Measurements from ENCODE around the gene TNS3. TPM values are rescaled to one million over a fixed set of nuclear protein-coding genes. Genes with fewer than 3 reads are reported as not detected.
"Not testable (repeated sequence)": the region's sequence is repeated elsewhere in the genome, so short reads cannot be mapped to it uniquely, and the experiment has no call there.

Gene TNS3
- total RNA-seq, 1 experiment from 2014 or later = 27.6 TPM

DNA sequence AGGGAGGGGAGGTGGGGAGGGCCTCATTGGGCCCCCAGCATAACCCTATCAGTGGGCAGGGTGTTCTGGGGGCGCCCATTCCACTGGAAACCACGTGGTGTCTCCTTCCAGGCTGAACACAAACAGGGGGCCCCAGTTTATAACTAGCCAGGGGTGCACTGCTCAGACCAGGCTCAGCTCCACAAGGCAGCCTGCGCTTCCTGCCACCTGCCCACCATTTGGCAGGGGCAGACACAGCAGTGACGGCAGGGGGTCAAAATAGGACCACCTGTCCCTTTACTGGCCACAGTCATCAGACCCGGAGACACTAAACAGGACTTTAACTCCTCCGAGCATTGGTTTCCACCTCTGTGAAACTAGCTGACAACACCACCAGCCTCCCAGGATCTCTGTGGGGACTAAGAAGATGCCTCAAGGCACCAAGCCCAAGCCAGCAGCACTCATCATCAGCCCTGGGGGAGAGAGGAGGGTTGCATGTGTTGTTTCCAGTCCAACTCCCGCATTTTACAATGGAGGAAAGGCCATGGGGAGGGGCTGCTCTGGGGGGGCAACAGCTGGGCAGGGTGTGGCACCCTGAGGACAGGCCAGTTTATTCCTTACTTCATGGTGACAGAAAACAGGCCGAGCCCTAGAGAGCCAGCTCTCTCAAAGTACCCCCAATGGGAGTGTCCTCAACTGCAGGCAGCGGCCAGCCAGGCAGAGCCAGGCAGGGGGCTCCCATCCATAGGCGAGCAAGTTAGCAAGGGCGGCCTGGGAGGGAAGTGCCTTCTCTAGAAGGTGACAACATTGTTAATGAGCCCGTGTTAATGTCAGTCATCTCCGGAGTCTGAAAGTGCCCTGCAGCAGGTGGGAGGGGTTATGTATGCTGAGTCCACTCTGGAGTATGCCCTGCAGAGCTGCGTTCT lies 127.6 kb downstream of the TNS3 start:
- no peak for DNase-seq
- H3K27me3 ChIP-seq = no peaks in the 10 kb centered on the region

GRCh38 chr7:47453093-47454061 lies 128.5 kb downstream of the TNS3 start:
- Histone ChIP-seq H3K9me3 (no peaks in the 10 kb centered on the region), H3K36me3 (no peaks in the 10 kb centered on the region), H3K4me3 (no peak overlapping the region), H3K27me3 (no peaks in the 10 kb centered on the region)
- peak; percentile 72 for DNase-seq

More for the DNA sequence above, 127.6 kb downstream of the TNS3 start:
- Histone ChIP-seq H3K36me3 (no peaks in the 10 kb centered on the region), H3K9me3 (no peaks in the 10 kb centered on the region), H3K4me3 (no peak overlapping the region)

DNA sequence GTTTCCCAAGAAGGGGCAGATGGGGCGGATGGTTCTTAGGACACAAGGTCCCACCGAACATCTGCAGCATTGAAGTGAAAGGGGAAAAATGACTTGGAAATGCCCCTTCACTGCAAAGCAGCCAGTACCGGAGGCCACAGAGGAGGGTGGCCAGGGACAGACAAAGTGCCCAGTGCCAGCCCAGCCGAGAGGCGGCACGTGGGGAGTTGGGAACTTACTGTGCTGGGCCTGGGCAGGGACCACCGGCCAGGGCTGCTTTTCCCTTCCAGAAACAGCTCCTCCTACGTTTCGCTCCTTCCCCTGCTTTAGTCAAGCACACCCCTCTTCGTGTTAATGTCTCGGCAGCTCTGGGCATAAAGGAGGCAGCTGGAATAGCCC lies 129.2 kb downstream of the TNS3 start:
- no peak for DNase-seq
- no peaks in the 10 kb centered on the region for H3K36me3 ChIP-seq
- no peaks in the 10 kb centered on the region for H3K9me3 ChIP-seq
- H3K27me3 ChIP-seq = no peaks in the 10 kb centered on the region
- no peak overlapping the region for H3K4me3 ChIP-seq

GRCh38 chr7:47452295-47452694 lies 129.6 kb downstream of the TNS3 start:
- H3K36me3 ChIP-seq = no peaks in the 10 kb centered on the region
- DNase-seq = no peak
- no peaks in the 10 kb centered on the region for H3K9me3 ChIP-seq
- H3K4me3 ChIP-seq = no peak overlapping the region
- H3K27me3 ChIP-seq = no peaks in the 10 kb centered on the region

GRCh38 chr7:47451851-47452205 lies 130.1 kb downstream of the TNS3 start:
- Histone ChIP-seq H3K36me3 (no peaks in the 10 kb centered on the region), H3K27me3 (no peaks in the 10 kb centered on the region), H3K4me3 (no peak overlapping the region), H3K9me3 (no peaks in the 10 kb centered on the region)
- peak; percentile 62 for DNase-seq

DNA sequence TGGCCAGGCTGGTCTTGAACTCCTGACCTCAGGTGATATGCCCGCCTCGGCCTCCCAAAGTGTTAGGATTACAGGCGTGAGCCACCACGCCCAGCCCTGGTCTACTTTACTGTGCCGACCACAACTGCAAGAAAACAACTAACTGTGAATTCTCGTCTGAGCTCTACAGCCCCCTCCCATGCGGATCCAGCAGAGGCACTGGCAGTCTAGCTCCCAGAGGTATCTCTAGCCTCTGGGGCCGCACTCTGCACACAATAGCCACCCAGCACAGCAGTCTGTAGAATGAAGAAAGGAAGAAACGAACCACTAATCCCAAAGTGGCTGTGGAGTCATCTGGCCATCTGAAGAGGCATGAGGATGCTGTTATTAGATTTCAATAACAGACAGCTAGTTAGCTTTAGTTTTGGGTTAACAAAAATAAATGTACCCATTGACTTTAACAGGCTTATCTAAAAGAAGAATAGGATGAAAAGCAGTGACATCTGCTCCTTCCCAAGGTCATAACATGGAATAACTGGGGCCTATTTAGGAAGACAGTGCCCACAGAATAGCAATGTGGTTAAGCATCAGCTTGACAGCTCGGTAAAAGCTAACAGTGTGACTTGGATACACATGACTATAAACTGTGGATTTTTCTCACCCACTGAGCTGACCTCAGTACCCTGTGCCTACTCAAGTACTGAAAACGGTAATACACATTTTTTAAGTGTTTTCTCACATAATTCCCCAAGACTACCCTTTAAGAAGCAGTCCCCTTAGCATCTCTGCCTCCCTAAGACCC lies 131.9 kb downstream of the TNS3 start:
- no peak for DNase-seq
- Histone ChIP-seq H3K36me3 (no peaks in the 10 kb centered on the region), H3K27me3 (no peaks in the 10 kb centered on the region), H3K4me3 (no peak overlapping the region), H3K9me3 (no peaks in the 10 kb centered on the region)

DNA sequence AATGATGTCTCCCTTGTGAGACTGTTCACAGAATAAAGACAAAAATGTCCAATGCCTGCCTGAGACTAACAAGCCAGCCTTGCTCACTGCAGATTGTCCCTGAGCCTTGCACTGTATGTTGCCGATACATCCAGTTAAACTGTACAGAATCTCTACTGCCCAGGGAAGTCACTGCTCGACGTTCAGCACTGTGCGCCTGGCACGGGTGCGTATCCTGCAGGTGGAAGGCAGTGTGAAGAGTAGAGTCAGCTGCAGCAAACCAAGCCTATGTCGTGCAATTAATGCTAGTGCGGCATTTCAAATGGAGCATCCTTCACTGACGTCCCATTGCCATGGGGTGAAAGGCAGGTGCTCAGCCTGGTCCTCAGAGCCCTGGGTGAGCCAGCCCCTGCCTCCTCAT lies 132.9 kb downstream of the TNS3 start:
- Histone ChIP-seq H3K27me3 (no peaks in the 10 kb centered on the region), H3K4me3 (no peak overlapping the region), H3K36me3 (no peaks in the 10 kb centered on the region), H3K9me3 (no peaks in the 10 kb centered on the region)
- DNase-seq = no peak

DNA sequence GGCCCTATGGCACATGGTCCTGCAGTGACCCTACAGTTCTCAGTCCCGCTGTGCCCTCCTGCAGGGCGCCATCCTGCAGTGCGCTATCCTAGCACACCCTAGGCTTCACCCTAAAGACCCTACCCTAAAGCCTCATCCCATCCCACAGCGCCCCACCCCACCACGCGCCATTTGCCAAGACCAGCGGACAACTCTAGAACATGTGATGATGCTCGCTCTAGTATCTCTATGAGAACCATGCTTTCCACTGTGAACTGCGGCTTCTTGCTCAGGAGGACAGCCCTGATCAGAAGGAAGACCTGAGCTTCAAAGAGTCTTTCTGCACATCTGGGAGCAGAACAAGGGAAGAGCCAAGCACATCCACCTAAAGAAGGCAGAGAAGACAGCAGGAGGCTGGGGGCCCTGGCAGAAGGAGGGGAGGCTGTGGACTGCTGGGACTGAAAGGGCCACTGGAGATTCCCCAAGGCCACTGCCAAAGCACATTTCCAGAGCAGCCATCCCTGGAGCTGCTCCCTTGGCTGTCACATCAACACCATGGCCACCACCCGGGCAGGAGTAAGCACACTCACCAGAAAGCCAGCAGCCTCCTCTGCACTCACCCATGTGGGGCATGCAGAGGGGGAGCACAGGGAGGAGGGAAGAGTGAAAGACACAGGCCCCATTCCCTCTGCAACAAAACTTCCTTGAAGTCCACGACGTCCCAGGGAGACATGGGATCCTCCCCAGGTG lies 134.1 kb downstream of the TNS3 start:
- H3K9me3 ChIP-seq = no peaks in the 10 kb centered on the region
- H3K4me3 ChIP-seq = no peak overlapping the region
- no peaks in the 10 kb centered on the region for H3K27me3 ChIP-seq
- no peak for DNase-seq
- H3K36me3 ChIP-seq = no peaks in the 10 kb centered on the region

DNA sequence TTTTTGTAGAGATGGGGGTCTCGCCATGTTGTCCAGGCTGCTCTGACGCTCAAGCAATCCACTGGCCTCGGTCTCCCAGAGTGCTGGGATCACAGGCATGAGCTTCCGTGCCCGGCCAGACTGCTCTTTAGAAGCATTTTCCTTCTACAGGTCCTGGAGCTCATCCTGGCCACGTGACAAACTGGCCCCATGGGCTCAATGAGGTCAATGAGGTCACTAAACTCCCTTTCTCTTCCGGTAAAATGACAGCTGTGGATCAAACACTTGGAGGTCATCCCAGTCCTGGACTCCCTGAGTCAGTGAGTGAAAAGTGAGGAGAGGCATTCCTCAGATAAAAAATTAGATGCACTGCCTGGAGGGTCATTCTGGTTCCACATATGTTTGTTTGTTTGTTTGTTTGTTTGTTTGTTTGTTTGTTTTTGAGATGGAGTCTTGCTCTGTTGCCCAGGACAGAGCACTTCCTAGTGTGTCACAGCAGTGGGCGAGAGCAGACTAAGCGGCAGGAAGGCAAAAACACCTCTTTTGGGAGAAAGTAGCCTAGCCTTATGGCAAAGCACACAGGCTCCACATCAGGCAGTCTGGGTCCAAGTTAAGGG lies 134.9 kb downstream of the TNS3 start:
- H3K9me3 ChIP-seq = no peaks in the 10 kb centered on the region
- no peak overlapping the region for H3K4me3 ChIP-seq
- no peaks in the 10 kb centered on the region for H3K27me3 ChIP-seq
- DNase-seq = no peak
- no peaks in the 10 kb centered on the region for H3K36me3 ChIP-seq

DNA sequence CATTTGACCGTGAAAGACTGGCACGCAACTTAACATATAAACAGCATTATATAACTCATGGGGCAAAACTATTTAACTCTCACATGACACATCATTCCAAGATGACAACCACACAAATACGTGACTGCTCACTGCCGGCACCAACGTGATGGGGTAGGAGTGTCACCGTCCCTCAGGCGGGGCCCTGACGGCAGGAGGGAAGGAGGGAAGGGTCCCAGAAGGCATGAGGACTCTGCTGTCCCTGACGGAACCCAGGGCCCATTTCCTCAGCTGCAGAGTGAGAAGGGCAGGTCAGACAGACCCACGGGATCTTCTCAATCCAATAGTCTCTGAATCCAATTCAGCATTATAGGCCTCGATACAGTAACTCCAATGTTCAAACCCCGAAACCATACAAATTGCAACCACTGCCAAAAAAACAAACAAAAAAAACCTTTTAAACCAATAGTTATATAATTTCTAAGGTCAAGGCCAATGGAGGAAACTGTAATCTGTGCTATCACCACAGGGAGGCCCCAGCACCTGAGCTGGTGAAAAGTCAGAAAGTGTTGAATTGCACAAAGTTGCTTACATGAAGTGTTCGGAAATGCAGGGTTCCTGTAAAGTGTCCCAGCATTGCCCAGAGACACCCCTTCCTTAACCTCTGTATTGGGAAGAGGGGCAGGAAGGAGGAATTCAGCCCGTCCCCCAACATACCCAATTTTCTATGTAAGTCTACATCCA lies 137.4 kb downstream of the TNS3 start:
- no peak for DNase-seq
- no peak overlapping the region for H3K4me3 ChIP-seq
- H3K36me3 ChIP-seq = no peaks in the 10 kb centered on the region
- no peaks in the 10 kb centered on the region for H3K9me3 ChIP-seq
- H3K27me3 ChIP-seq = no peaks in the 10 kb centered on the region

DNA sequence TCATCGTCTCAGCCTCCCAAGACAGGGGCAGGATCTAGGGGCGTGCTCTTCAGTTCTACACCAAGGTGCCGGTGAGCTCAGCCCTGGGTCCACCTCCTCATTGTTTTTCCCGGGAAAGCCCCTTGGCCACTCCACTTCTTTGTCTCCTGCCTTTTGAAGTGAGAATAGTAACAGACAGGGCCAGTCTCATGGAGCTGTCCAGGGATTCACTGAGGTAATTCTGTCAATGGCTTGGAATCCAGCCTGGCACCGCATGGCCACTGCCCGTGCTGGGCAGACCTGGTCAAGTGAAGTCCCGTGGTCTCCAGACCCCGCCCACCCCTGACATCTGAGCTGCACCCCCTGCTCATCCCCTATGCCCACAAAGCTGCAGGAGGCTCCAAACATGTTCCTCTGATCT lies 138.9 kb downstream of the TNS3 start:
- H3K9me3 ChIP-seq = no peaks in the 10 kb centered on the region
- no peaks in the 10 kb centered on the region for H3K27me3 ChIP-seq
- peaks cover 9% of the 10 kb centered on the region; the same call in 1 of the 2 replicates for H3K36me3 ChIP-seq
- no peak overlapping the region for H3K4me3 ChIP-seq
- DNase-seq = no peak

- H3K9me3 ChIP-seq = no peaks in the 10 kb centered on the region
Measured at GRCh38 chr7:47442605-47442865, 139.4 kb downstream of the TNS3 start.

GRCh38 chr7:47441796-47442604 lies 139.9 kb downstream of the TNS3 start:
- no peak for DNase-seq
- no peaks in the 10 kb centered on the region for H3K9me3 ChIP-seq
- peaks cover 9% of the 10 kb centered on the region; the same call in 1 of the 2 replicates for H3K36me3 ChIP-seq
- no peaks in the 10 kb centered on the region for H3K27me3 ChIP-seq
- H3K4me3 ChIP-seq = no peak overlapping the region

More at GRCh38 chr7:47442605-47442865, 139.4 kb downstream of the TNS3 start:
- no peak overlapping the region for H3K4me3 ChIP-seq
- no peaks in the 10 kb centered on the region for H3K27me3 ChIP-seq
- no peak for DNase-seq
- H3K36me3 ChIP-seq = peaks cover 9% of the 10 kb centered on the region; the same call in 1 of the 2 replicates

GRCh38 chr7:47441048-47441447 lies 140.9 kb downstream of the TNS3 start:
- peak; percentile 26 for DNase-seq
- not testable (repeated sequence) for H3K36me3 ChIP-seq, H3K27me3 ChIP-seq, H3K4me3 ChIP-seq, H3K9me3 ChIP-seq

DNA sequence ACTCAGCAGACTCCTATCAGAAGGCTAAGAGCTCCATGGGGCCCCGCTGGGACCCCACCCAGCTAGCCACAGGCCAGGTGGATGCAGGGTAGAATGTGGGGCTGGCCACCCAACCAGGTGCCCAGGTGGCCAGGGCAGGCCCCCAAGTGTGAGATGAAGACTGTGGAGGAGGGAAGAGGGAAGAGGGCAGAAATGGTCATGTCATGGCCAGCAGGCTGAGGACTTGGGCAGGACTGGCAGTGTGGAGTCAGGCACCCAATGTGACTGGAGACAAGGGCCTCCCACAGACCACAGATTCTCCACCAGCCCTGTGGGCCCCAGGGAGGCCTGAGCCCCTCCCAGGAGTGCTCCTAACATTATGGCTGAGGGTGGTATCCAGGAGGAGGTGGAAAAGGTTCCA lies 141.6 kb downstream of the TNS3 start:
- no peaks in the 10 kb centered on the region for H3K27me3 ChIP-seq
- no peak for DNase-seq

More for the DNA sequence above, 141.6 kb downstream of the TNS3 start:
- Histone ChIP-seq H3K9me3 (no peaks in the 10 kb centered on the region), H3K4me3 (no peak overlapping the region), H3K36me3 (peaks cover 9% of the 10 kb centered on the region)
